ENCODE measurements around the gene FARS2.

FARS2 gene

DNA sequence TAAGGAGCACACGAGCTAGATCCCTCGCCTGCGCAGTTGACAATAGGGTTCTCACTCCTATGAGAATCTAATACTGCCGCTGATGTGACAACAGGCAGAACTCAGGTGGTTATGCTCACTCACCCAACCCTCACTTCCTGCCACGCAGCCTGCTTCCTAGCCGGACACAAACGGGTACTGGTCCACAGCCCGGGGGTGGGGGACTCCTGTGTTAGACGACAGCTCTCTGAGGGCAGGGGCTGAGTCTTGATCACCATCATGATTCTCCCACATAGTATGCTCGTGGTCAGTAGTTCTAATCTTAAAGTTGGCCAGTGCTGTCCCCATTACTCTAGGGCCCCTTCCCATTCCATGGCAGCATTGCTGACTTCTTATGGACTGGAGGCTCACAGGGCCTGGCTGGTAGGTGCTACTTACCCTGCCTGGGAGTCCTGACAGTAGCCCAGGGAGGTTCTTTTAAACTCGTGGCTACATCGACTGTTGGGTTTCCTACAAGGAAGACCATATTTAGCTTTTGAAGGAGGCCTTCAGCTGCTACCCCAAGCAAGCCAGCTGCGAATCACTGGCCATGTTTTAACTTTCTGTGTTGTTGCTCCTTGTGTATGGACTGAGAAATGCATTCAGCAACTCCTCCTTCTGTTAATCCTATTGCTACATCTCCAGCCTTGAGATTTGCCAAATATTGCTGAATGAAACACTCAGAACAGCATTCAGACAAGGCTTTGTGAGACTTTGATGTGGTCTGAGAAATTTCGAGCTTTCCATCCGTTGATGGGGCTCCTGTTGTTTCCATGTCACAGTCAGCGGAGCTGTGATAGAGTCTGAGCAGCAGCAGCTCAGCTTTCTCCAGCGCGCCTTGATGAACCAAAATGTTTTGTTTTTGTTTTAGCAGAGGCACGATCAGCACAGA is 445.1 kb downstream of the FARS2 start:
- DNase-seq: no peak

DNA sequence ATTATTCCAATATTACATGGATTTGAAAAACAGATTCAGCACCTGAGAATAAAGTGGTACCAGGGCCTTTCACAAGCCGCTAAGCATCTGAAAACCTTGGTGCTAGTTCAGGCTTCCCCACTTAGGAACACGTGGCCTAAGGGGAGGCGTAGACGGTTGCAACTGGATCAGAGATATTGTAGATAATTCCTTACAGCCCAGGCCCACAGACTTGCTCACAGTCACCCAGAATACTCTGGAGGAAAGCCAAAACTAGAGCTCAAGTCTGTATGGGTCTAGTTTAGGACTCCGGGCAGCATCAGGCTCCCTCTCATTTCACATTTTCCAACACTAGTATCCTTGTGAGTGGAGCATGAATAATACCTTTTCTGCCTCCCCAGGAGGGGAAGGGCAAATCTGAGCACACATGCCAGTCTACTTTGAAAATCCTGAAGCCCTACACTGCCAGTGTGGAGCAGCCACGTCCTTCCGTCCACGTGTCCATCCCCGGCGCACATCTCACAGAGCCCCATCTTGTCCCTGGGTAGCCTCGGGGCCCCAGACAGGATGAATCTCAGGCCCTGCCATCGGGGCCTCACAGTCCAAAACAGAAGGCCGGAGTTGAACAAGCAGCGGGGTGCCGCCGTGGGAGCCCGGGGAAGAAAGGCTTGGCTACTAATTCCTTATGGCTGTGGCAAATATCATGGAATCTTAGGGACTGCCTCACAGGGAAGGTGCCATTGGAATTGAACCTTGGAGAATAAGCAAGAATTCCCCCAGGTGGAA is 446.1 kb downstream of the FARS2 start:
- no peak for DNase-seq

DNA sequence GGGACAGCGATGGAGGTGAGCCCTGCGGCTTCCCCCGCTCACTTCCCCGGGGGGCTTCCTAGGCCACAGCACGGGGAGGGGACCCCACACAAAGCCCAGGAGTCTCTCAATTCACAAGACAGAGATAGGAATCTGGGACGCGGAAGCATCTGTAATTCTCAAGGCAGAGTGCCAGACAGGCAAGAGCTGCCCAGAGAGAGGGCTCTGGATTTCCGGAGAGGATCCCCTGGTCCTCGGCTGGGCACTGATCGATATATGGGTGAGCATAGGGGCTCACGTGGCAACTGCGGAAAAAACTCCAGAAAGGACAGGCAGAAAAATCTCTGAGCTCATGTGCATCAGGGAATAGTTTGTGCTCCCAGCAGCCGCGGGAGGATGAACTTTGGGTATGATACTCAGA is 449.2 kb downstream of the FARS2 start:
- DNase-seq: no peak

DNA sequence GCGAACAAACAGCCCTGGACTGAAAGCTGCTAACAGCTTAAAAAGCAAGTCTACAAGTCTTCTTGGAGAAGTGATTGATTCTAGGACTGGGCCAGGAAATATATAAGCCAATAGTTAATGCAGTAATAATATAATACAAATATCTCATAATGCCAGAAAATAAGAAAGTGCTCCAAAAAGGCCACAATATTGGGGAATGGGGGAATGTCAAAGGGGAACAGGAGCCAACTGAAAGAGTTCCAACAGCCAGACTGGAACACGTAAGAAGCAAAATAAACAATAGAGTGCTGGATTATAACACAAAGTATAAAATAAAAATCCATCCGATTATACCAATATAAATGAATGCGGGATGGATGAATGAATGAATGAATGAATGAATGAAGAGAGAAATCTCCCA is 449.6 kb downstream of the FARS2 start:
- DNase-seq: no peak

DNA sequence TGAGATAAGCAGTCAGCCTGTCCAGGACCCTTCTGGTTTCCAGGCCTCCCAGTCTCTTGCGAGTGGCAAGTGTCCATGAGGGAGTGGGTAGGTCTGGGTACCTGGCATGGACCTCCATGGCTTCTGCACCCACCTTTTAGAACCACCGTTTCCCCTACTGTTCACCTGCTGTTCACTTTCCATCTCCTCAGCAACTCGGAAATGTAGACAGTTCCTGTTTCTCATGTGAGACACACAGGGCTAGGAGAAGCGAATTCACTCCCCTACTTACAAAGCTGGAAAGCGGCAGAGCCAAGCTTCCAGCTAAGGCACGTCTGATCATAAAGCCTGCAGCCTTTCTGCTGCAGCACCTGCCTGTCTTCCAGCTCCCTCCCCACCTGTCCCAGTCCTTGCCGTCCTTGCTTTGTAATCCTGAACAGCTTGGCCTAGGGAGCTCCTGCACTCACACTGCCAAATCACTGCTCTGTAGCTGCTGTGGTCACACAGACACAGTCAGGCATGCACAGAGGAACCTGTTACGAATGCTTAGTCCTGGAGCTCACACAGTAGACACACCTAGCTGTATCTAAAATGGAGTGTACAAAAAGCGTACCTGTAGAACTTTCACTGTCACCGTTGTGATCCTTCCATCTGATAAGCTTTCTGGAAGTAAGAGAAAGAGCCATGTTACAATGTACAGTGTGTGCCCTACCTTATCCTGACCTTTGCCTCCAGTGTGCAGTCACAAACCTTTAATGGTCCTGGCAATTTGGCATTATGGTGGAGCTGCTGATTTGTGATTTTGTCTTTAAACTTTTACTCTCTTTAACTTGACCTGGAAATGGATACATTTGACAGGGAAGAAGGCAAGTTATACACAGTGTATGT is 451.3 kb downstream of the FARS2 start:
- no peak for DNase-seq

DNA sequence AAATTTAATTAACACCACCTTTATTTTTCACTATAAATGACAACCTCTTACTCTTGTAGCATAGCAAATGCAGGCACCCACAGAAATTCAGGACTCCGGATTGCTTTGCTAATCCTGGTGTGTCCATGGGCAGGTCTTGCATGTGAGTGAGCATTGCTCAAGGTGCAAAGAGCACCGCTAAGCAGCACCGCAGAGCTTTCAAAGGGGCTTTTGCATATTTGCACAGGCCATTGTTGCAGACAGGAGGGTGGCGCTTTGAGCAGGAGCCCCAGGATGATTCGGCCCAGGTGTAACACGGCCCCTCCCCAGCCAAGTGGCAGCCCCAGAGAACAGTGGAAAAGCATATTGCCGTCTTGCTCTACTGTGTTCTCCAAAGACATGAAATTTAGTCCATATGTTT is 452.2 kb downstream of the FARS2 start:
- no peak for DNase-seq

DNA sequence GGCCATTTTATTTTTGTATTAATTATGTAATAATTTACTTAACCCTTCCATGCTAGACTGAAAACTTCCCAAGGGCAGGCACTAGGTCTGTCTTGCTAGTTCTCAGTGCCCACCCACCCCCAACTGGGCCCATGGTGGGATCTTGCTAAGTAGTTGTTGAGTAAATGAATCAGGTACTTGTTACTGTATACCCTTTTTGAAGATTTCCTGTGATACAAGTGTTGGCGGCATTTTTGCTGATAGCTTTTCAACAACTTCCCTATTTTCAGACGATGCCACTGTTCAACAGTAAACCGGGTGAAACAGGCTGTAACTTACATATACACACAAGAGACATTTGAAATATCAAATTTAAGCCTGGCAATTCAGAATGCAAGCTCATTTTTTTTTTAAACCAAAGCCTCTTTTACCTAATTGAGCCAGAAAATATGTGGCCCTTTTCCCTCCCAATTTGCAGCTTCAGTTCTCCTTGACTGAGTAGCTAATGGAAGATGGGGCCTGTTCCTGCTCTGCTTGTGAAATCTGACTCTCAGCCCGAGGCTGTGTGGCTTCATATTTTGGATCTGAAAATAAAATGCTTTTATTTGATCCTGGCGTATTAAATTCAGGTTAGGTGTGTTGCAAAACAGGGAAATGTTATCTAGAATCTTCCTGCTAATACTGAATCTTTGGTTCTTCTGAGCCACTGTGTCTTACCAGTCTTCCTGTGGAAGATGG is 457.1 kb downstream of the FARS2 start:
- DNase-seq: no peak

DNA sequence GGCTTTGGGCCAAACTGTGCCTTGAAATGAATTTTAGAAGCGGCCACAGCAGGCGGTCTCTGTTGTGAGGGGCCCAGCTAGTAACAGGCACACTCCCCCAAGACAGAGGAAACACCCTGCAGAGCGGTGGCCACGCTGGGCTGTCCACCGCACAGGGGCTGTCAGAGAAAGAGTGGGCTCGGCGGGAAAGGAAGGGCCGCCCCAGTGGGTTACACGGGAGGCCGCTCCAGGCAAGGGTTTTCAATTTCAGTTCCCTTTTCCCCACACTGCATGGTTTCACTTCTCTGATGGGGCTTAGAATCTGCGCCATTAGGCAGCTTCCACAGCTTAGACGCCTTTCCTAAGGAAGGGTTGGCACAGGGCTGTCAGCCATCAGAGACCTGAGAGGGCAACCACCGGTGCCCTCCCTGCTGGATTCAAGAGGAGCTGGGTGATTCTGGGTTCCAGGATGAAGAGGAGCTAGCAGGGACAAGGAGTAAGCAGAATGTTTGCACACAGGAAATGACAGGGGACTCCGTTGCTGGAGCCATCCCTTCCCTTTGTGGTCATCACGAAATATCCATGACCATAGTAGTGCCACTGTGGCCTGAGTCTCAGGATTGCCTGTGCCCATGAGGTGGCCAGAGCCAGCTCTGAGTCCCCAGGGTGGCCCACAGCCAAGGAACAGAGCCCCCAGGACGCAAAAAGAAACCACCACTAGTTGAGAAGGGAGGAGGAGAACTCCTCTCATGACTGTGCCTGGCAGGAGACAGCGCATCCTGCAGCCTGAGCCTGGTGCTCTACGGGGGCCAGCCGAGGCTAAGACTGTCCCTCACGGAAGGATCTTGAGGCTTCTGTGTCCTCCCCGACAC is 462.8 kb downstream of the FARS2 start:
- no peak for DNase-seq

DNA sequence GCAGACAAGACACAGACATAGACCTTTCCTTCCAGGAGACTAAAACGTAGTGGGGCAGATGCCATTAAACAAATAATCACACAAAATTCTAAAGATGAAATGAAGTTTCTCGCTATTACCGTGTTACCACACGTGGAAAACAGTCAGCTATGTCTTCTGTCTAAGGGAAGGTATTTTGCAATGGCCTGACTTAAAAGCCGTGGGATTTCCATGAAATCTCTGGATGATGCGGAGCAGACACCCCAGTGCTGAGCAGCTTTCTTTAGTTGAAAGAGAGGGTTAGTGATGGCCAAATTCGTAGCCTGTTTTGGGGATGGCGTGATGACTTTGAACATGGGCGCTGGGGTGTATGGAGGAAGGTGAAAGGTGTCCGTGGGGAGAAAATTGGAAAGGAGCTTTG is 463.6 kb downstream of the FARS2 start:
- DNase-seq: no peak

DNA sequence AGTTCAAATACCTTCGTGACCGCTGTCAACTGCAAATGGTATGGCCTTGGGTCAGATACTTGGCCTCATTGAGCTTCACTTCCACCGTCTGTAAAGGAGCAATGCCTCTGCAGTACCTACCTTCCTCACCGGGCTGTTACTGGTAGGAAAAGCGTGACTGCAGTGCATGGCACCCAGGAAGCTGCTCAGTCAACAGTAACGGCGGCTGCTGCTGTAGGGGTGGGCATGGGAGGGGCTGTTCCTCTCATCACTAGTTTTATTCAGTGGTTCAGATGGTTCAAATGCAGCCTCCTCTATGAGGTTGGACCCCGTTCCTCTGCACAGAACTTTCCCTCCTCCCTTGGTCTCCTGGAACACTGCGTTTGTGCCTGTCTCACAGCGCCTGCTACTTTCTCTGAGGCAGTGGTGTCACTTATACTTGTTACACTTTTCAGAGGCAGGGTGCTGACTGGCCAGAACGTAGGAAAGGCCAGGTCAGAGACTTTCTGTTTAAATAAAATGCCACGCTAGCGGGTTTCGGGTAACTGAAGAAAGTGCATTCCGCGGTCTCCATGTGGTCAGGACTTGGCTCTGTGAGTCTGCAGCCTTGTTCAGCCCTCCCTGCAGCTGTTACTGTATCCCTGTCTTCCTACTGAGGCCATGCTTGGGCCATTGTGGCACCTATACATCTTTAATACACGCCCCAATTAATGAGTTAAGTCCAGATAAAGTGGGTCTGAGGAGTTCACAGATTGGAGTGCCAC is 465.8 kb downstream of the FARS2 start:
- DNase-seq: no peak

DNA sequence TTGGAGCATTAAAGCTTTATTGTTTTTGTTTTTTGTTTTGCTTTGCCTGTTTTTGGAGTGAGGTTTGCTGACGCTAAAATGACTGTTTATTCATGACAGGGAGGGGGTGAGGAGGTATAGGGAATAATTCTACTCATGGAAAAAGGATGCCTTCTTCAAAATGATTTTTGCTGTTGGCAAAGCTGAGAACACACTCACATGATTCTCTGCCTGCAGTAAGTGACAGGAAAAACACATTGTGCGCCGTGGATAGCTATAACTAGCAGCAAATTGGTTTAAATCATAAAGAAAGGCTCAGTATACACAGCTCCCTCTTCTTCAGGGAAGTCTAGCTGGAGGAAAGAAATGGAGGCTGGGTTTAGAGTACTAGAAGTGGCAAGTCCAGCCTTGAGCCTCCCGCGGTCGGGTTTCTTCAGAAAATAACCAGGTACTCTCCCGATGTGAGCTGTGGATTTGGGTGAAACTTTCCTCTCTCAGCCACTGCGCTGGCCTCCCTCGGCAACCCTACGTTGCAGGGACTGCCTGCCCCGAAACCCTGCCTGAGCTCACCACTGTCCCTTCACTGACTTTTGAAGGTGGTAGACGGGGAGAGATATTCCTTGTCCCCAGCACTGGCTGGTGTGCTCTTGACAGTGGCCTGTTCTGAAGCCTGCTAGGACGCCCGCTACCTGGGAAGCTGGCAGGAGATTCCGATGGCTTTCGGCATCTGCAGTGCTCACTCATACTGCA is 467.2 kb downstream of the FARS2 start:
- DNase-seq: no peak

DNA sequence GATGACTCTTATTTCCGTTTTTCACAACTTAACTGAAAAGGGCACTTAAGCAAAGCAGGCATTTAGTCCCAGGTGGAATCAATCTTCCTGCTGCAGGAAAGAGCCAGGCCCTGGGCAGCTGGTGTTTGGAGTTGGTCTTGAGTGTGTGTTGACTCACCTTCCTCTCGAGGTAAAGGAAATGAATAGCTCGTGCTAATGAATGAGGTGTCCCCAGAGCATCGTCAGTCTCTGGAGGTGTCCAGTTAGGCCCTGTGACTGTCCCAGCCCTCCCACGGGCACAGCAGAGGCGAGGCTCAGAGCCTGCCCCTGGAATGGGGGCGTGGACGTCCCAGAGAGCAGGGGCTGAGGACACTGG is 467.7 kb downstream of the FARS2 start:
- no peak for DNase-seq

DNA sequence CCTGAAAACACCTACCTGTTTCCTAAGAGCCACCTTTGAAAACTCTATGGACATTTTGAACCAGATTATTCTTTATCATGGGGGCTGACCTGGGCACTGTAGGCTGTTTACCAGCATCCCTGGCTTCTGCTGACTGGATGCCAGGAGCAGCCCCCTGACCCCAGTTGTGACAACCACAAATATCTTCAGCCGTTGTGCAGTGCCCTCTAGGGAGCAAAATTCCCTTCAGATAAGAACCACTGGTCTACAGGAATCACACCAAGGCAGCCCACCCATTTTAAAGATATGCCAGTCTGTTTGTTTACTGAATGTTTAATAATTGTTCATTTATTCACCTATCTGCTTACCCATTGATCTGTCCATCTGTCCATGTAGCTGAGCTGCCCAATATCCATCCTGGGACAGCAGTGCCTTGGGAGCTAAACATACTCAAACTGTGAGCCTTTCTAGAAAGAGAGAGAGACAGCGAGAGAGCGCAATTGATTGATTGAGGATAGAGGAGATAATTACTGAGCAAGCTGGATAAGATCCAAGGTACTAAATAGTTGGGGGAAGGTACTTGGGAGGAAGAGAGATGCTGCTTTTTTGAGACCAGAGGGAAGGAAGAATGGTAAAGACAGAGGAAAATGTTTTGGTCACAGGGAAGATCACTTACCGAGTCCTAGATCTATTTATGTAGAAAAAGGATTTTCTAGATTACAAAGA is 468.7 kb downstream of the FARS2 start:
- no peak for DNase-seq

DNA sequence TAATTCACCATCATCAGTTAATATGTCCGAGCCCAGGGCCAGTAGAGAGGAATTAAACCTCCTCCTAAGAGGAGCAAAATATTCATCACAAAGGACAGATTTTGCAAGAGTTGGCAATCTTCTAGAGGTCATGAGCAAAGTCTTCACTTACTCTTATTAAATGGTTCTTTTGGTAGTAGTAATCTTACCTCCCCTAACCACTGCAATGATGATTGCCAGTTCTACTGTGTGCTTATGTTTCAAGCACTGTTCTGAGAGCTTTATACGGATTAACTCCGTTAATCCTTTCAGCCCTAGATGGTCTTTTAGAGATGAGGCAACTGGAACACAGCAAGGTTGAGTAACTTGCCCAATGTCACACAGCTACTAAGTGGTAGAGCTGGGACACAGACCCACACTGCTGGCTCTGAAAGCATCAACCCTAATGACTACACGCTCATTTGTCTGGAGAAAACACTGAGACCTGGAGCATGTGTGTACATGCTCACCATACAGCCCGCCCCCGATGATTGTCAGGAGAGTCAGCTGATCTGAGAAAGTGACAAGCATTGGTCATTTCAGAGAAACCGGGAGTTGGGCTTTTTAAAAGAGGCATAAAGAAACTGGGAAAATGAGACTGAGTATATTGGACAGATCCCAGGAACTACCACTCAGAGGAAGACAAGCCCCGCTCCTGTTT is 469.4 kb downstream of the FARS2 start:
- DNase-seq: no peak

DNA sequence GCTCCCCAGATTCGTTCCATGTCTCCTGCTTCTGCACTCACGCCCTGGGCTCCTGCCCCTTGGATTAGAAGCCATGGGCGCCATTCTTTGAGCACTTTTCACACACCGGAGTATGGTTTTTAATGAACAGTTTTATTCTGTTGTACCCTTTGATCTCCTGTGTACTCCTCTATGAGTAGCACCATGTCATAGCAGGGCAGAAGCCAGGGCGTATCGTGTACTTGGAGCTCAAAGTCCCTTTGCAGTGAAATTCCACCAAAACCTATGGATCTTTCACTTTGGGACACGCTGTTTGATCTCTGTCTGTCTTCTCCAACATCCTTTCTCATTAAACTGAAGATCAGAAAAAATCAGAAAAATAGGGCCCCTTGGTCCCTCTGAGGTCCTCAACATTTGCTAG is 470.1 kb downstream of the FARS2 start:
- no peak for DNase-seq

DNA sequence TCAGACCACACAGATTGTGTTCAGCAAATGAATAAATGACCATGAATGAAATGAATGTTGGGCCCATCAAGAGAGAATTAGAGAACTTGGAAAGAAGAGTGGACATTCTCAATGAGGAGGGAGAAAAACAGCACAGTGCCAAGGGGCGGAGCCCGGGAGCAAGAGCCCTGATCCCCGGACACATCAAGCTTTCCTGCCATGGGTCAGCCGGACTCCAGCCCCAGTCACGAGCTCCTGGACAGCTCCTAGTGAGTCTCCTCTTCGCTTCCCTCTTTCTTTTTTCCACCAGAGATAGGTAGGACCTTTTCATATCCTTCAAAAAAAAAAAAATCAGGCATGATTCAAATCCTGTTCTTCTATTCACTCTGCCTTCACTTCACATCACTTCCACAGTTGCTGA is 471.2 kb downstream of the FARS2 start:
- no peak for DNase-seq

DNA sequence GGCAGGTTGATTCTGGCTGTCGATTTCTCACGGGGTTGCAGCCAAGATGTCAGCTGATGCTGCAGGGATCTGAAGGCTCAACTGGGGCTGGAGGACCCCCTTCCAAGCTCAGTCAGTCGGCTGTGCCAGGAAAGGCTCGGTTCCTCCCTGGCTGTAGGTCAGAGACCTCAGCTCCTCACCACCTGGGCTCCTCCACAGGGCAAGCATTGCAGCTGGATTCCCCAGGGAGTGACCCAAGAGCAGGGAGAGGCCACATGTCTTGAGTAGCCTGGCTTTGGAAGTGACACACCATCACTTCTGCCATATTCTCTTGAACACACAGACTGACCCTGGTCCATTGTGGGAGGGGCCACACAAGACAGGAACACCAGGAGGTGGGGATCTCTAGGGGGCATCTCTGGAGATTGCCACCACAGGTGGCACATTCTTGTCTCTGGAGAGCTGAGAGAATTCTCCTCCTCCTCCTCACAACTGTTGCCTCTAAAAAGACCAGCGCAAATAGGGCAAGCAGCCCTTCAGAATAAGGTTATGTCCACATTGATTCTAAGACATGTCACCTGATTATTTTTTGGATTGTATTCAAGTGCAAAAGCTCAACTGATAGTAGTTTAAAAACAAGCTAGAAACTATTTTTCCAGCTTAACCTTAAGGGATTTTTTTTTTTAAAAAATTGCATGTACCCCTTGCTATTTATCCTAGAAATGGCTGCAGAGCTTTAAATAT is 474.9 kb downstream of the FARS2 start:
- no peak for DNase-seq

DNA sequence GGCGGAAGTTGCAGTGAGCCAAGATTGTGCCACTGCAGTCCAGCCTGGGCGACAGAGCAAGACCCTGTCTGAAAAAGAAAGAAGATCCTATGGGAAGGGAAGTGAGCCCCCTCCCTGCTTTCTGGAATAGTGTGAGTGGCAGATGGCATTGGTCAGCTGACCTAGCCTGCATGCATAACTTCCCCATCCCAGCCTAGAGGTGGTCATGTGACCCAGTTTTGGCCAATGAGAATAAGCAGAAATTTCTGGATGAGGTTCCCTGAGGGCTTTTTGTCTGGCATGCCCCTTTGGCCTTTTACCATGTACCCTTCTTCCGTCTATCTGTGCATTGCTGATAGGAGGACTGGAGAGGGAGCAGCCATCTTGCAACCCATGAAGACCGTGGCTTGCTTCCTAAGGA is 476.1 kb downstream of the FARS2 start:
- DNase-seq: no peak
